DND-41 (cell line): ENCODE measurements around the gene RAD18.

Experiments used
- CTCF ChIP-seq: IDR thresholded peaks from 2 replicates; pipeline ENCODE4 v1.5.1; 2012; ENCODE audit warnings: borderline replicate concordance, low read length, moderate library complexity, mild to moderate bottlenecking; ENCODE audit not compliant: poor library complexity, severe bottlenecking; ENCODE audit errors: extremely low read depth
- EZH2 ChIP-seq: IDR thresholded peaks from 3 replicates; pipeline ENCODE4 v1.6.1; 2012; ENCODE audit warnings: borderline replicate concordance, low read depth, mild to moderate bottlenecking, moderate library complexity, low read length, inconsistent platforms; ENCODE audit not compliant: severe bottlenecking

GRCh38 chr3:8863891-8864290 is 99.4 kb downstream of the RAD18 start:
- no peak for TF ChIP-seq CTCF
- TF ChIP-seq EZH2: no peak
